Osteoblast (primary cell): ENCODE data around the gene SBK2. TPM values are rescaled to one million over a fixed set of nuclear protein-coding genes. Genes with fewer than 3 reads are reported as not detected.
A peak's percentile ranks its signal among the peaks of the same experiment; 100 is the strongest.
"Not testable (repeated sequence)": the region's sequence is repeated elsewhere in the genome, so short reads cannot be mapped to it uniquely, and the experiment has no call there.

Experiments used
- DNase-seq: peaks from one replicate; pipeline ENCODE4 v3.0.0; 2011; ENCODE audit warnings: low spot score, mixed read lengths; ENCODE audit not compliant: insufficient read length; ENCODE audit errors: missing footprints
- H2AFZ ChIP-seq: 2 replicates; pipeline ENCODE4 v1.6.0; 2011; ENCODE audit warnings: mild to moderate bottlenecking, low read length
- H3K27ac ChIP-seq: 2 replicates; pipeline ENCODE4 v1.5.1; 2011; ENCODE audit warnings: mild to moderate bottlenecking, low read depth, low read length, moderate library complexity
- H3K27me3 ChIP-seq: 2 replicates; pipeline ENCODE4 v1.6.0; 2012; ENCODE audit warnings: mild to moderate bottlenecking, control low read depth, inconsistent platforms, low read length, moderate library complexity; ENCODE audit not compliant: insufficient read depth
- H3K36me3 ChIP-seq: 2 replicates; pipeline ENCODE4 v1.5.1; 2011; ENCODE audit warnings: mild to moderate bottlenecking, low read length, control low read depth, moderate library complexity; ENCODE audit not compliant: insufficient read depth
- H3K4me1 ChIP-seq: 2 replicates; pipeline ENCODE4 v1.5.1; 2011; ENCODE audit warnings: mild to moderate bottlenecking, low read length, control low read depth, moderate library complexity; ENCODE audit not compliant: insufficient read depth
- H3K4me2 ChIP-seq: 2 replicates; pipeline ENCODE4 v1.6.0; 2011; ENCODE audit warnings: mild to moderate bottlenecking, low read length; ENCODE audit not compliant: insufficient read depth
- H3K4me3 ChIP-seq: fragments of 200-600 bp; sonication (generic); 3 replicates; pipeline ENCODE4 v1.5.1; 2012; ENCODE audit warnings: mild to moderate bottlenecking, low read length, inconsistent platforms; ENCODE audit not compliant: insufficient read depth
- H3K79me2 ChIP-seq: 2 replicates; pipeline ENCODE4 v1.6.0; 2012; ENCODE audit warnings: mild to moderate bottlenecking, low read length, control low read depth, inconsistent platforms; ENCODE audit not compliant: insufficient read depth
- H3K9me3 ChIP-seq: 2 replicates; pipeline ENCODE4 v1.5.1; 2011; ENCODE audit warnings: low read depth, low read length, control low read depth
- H4K20me1 ChIP-seq: 2 replicates; pipeline ENCODE4 v1.6.0; 2012; ENCODE audit warnings: mild to moderate bottlenecking, low read length, control low read depth; ENCODE audit not compliant: insufficient read depth
- total RNA-seq: library from RNA; depleted of rRNA; stranded (reverse); fragments of >200 nt; gene quantifications from 2 replicates; pipeline ENCODE4 v1.2.3, GENCODE V29; 2012
- TF ChIP-seq, protein P1 (sequence below): IDR thresholded peaks from 2 replicates; pipeline ENCODE4 v1.5.1; 2011; ENCODE audit warnings: mild to moderate bottlenecking, low read depth, low read length, moderate library complexity; ENCODE audit errors: extremely low read depth

The SBK2 gene, protein sequence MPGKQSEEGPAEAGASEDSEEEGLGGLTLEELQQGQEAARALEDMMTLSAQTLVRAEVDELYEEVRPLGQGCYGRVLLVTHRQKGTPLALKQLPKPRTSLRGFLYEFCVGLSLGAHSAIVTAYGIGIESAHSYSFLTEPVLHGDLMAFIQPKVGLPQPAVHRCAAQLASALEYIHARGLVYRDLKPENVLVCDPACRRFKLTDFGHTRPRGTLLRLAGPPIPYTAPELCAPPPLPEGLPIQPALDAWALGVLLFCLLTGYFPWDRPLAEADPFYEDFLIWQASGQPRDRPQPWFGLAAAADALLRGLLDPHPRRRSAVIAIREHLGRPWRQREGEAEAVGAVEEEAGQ
- total RNA-seq: not detected in 2 replicates

DNA sequence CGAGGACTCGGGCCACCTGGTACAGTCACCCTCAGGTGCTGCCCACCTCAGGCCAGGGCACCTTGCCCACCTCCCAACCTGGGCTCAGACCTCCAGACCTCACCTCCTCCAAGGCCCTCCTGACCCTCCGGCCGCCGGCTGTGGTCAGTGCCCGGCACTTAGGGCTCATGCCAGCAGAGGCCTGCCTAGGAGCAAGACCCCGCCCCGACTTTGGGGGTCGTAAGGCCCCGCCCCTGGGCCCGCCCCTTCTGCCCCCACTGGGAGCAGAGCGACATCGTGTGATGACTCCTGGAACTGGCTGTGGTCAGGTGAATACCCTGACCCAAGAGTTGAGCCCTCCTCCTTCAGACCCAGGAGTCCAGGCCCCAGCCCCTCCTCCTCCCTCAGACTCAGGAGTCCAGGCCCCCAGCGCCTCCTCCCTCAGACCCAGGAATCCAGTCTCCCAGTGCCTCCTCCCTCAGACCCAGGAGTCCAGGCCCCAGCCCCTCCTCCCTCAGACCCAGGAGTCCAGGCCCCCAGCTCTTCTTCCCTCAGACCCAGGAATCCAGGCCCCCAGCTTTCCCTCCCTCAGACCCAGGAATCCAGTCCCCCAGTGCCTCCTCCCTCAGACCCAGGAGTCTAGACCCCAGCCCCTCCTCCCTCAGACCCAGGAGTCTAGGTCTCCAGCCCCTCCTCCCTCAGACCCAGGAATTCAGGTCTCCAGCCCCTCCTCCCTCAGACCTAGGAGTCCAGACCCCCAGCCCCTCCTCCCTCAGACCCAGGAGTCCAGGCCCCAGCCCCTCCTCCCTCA is at the start of gene SBK2:
TSS of gene SBK2 (minus strand) at position 183 of the 790 bp plus-strand sequence. CDS start 839 bp downstream, outside the sequence.
- Histone ChIP-seq H3K4me1 (no peaks in the 10 kb centered on the region), H3K9me3 (no peaks in the 10 kb centered on the region), H3K79me2 (no peaks in the 10 kb centered on the region), H3K36me3 (no peaks in the 10 kb centered on the region), H3K4me3 (no peak within 1 kb of the TSS), H3K4me2 (no peak within 1 kb of the TSS), H3K27ac (no peak within 1 kb of the TSS), H3K27me3 (no peaks in the 10 kb centered on the region), H4K20me1 (no peaks in the 10 kb centered on the region), H2AFZ (no peak within 1 kb of the TSS)
- DNase-seq: peak; percentile 49
- TF ChIP-seq, protein P1, sequence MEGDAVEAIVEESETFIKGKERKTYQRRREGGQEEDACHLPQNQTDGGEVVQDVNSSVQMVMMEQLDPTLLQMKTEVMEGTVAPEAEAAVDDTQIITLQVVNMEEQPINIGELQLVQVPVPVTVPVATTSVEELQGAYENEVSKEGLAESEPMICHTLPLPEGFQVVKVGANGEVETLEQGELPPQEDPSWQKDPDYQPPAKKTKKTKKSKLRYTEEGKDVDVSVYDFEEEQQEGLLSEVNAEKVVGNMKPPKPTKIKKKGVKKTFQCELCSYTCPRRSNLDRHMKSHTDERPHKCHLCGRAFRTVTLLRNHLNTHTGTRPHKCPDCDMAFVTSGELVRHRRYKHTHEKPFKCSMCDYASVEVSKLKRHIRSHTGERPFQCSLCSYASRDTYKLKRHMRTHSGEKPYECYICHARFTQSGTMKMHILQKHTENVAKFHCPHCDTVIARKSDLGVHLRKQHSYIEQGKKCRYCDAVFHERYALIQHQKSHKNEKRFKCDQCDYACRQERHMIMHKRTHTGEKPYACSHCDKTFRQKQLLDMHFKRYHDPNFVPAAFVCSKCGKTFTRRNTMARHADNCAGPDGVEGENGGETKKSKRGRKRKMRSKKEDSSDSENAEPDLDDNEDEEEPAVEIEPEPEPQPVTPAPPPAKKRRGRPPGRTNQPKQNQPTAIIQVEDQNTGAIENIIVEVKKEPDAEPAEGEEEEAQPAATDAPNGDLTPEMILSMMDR: no peak

DNA sequence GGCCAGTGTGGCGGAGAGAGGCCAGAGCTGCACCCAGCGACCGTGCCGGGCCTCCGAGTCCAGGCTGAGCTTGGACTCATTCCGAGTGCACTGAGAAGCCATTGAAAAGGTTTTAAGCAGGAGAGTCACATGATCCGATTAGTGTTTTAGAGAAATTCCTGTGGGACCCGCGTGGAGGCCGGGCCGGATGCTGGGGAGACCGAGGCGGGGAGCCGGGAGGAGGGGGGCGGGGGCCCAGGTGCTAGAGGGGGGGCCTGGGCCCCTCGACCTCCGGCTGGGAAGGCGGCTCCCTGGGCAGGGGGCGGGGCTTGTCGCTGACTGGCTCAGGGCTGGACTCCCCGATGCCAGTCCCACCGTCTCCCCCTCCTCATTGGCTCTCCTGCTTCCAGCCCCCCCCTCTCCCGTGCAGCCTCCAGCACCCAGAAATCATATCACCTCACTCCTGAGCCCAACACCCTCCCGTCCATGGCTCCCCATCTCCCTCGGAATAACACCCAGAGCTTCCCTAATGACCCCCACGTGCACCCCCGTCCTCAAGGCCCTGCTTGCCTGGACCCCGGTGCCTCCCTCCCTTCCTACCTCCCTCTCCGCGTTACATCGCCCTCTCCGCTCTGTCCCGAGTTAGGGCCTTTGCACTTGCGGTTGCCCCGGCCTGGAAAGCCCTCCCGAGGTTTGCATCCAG is 48.9 kb upstream of the SBK2 start:
- peak; percentile 94 for DNase-seq
- TF ChIP-seq, protein P1: no peak
- H3K27me3 ChIP-seq: no peaks in the 10 kb centered on the region
- H3K4me1 ChIP-seq: peaks cover 23% of the 10 kb centered on the region
- no peaks in the 10 kb centered on the region for H4K20me1 ChIP-seq
- H3K27ac ChIP-seq: no peak overlapping the region
- H3K36me3 ChIP-seq: no peaks in the 10 kb centered on the region
- peaks cover 4% of the 10 kb centered on the region for H3K79me2 ChIP-seq
- H2AFZ ChIP-seq: peak overlapping the region; percentile 91
- H3K4me3 ChIP-seq: peak overlapping the region; percentile 68
- no peaks in the 10 kb centered on the region for H3K9me3 ChIP-seq
- H3K4me2 ChIP-seq: peak overlapping the region; percentile 78

DNA sequence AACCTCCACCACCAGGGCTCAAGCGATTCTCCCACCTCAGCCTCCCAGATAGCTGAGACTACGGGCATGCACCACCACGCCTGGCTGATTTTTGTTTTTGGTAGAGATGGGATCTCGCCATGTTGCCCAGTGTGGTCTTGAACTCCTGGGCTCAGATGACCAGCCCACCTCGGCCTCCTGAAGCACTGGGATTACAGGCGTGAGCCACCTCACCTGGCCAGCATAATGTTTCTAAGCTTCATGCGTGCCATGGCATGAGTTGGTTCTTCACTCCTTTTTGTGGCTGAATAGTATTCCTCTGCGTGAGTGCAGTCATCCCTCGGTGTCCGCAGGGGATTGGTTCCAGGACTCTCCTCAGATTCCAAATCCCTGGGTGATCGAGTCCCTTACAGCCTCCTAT is 47.9 kb upstream of the SBK2 start:
- Histone ChIP-seq H3K9me3 (no peaks in the 10 kb centered on the region), H3K4me2 (no peak overlapping the region), H3K79me2 (peaks cover 12% of the 10 kb centered on the region), H2AFZ (no peak overlapping the region), H3K4me3 (no peak overlapping the region), H3K4me1 (peaks cover 23% of the 10 kb centered on the region), H3K27ac (no peak overlapping the region), H3K36me3 (no peaks in the 10 kb centered on the region), H4K20me1 (no peaks in the 10 kb centered on the region), H3K27me3 (no peaks in the 10 kb centered on the region)
- TF ChIP-seq, protein P1: no peak
- DNase-seq: peak; percentile 42

DNA sequence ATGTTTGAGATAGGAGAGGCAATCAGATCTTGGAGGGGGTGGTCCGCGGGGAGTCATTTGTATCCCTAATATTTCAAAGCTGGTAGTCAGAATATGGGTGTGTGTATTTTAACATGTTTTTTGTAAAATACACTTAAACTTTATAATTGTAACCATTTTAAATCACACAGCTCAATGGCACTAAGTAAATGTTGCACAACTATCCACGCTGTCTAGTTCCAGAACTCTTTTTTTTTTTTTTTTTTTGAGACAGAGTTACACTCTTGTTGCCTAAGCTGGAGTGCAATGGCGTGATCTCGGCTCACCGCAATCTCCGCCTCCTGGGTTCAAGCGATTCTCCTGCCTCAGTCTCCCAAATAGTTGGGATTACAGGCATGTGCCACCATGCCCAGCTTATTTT is 47.0 kb upstream of the SBK2 start:
- peaks cover 22% of the 10 kb centered on the region for H3K79me2 ChIP-seq
- peaks cover 23% of the 10 kb centered on the region for H3K4me1 ChIP-seq
- H3K36me3 ChIP-seq, H4K20me1 ChIP-seq, DNase-seq, H3K27ac ChIP-seq, H2AFZ ChIP-seq, H3K4me2 ChIP-seq, H3K4me3 ChIP-seq, H3K27me3 ChIP-seq, H3K9me3 ChIP-seq: not testable (repeated sequence)

DNA sequence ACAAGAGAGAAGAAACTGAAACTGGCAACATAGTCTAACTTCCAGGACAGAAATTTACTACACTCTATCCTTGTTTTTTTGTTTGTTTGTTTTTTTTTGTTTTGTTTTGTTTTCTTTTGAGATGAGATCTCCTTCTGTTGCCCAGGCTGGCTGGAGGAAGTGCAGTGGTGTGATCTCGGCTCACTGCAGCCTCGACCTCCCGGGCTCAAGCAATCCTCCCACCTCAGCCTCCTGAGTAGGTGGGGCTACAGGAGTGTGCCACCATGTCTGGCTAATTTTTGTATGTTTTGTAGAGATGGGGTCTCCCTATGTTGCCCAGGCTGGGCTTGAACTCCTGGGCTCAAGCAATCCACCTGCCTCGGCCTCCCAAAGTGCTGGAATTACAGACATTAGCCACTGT is 45.4 kb upstream of the SBK2 start:
- H4K20me1 ChIP-seq, H3K4me3 ChIP-seq, H3K27ac ChIP-seq, H3K36me3 ChIP-seq, DNase-seq, H2AFZ ChIP-seq, H3K27me3 ChIP-seq, H3K9me3 ChIP-seq: not testable (repeated sequence)
- Histone ChIP-seq H3K4me2 (peak overlapping the region; percentile 27), H3K4me1 (peaks cover 23% of the 10 kb centered on the region), H3K79me2 (peaks cover 23% of the 10 kb centered on the region)
